HG02642 (cell line): ENCODE results near the gene ANO2.
"Not testable (repeated sequence)": the region's sequence is repeated elsewhere in the genome, so short reads cannot be mapped to it uniquely, and the experiment has no call there.

Experiments used
- ATAC-seq: cut with Tn5 transposase; IDR thresholded peaks from one replicate; pipeline ENCODE4 v1.9.1; 2021; ENCODE audit warnings: mild to moderate bottlenecking; ENCODE audit not compliant: unreplicated experiment, poor library complexity

The ANO2 gene

GRCh38 chr12:5705791-5706190 is 239.3 kb downstream of the ANO2 start:
- ATAC-seq: no peak

- no peak for ATAC-seq
Observed at GRCh38 chr12:5694759-5695409, 250.2 kb downstream of the ANO2 start.

DNA sequence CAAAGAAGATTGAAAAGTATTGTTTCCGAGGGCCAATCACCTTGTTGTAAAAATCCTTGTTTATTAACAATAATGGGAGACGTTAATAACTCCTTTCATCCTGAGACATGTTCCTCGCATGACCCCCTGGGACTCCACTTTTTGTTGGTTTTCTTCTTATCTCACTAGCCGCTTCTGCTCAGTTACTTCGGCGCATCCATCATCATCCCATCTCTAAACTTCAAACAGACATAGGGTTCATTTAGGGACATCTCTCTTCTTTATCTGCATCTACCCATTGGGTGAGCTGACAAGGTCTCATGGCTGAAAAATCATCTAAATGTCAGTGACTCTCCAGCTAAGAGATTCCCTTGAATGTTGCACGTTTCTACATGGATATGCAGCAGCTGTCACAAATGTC is 252.2 kb downstream of the ANO2 start:
- no peak for ATAC-seq

DNA sequence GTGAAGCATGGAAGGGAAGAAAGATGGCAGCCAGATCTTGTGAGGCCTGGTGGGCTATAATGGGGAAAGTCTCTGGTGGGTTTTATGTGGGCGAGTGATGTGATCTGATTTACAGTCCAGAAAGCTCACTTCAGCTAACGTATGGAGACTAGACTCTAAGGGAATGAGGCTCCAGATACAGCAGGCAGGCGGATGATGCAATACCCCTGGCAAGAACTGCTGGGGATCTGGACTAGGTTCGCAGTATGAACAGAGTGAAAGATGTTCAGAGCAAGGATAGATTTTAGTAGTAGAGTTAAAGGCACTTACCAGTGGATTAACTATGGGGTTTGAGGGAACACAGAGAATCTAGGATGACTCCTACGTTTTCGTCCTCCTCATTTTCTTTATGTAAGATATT is 253.1 kb downstream of the ANO2 start:
- no peak for ATAC-seq

- no peak for ATAC-seq
Observed at GRCh38 chr12:5690240-5690639, 254.8 kb downstream of the ANO2 start.

DNA sequence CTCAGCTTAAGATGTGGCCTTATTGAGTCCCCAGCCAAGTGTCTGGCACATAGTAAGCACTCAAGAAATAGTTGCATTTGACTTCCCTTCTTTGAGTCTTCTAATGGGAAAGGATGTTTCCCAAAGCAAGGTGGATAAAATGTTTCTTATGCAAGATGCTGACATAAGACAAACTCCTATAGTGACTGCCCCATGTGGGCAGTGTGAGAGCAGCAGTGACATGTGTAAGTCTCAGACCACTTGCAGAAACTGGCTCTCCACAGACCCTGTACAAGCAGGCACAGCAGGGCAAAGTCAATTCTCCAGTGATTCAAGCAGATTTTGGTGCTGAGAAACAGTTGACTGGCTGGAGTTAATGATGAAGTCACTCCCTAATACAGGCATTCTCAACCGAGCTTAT is 255.3 kb downstream of the ANO2 start:
- ATAC-seq: no peak

GRCh38 chr12:5688226-5688625 is 256.8 kb downstream of the ANO2 start:
- ATAC-seq: no peak

DNA sequence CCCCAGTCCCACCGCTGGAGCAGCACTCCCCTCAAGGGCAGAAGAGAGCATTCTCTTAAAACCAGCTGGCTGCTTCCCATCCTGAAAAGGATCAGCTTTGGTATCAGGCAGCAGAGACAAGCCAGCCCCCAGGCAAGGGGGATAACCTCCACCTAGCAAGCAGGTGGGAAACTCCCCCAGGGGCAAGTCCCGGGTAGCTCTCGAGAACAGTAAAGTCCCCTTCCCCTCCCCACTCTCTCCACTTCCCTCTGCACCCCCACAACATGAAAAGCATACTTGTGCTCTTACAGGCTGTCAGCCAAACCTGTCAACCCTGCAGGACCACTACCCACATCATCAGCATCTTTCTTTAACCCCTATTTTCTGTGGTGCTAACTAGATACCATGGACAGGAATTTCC is 259.1 kb downstream of the ANO2 start:
- ATAC-seq: no peak

DNA sequence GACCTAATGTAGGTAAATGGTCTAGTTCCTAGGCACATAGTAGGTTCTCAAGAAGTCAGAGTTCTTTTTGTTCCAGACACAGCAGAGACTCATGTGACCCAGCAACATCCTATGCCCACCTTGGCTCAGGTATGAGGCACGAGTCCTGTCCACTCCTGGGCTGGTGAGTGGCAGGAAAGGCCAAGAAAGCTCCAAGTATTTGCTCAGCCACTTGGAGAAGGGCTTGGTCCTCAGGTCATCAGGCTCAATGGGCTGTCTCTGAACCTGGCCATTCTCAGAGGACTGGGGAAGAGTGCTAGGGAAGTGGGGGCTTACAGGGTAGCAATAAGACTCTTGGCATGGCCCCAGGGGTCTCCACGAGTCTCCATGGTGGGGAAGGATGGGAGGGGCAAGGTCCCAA is 260.1 kb downstream of the ANO2 start:
- ATAC-seq: no peak

- ATAC-seq: no peak
Observed at GRCh38 chr12:5682581-5682980, 262.5 kb downstream of the ANO2 start.

DNA sequence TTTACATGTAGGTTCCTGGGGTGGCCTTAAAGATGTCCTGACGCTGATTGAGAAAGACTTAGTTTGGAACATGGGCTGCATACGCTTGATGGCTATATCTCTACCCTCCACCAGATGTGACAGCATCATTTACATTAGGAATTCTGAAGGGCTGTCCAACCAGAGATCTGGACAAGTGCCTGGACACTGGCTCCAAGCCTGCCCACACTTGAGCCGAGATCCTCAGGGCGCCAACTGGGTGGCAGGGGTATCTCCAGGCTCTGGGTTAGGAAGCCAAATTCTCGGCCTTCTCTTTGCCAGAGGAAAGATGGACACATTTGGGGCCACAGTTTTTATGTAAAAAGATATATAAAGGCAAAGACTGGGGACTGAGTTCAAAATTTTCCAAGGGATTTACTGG is 266.9 kb downstream of the ANO2 start:
- ATAC-seq: no peak

GRCh38 chr12:5669624-5670023 is 275.4 kb downstream of the ANO2 start:
- not testable (repeated sequence) for ATAC-seq

DNA sequence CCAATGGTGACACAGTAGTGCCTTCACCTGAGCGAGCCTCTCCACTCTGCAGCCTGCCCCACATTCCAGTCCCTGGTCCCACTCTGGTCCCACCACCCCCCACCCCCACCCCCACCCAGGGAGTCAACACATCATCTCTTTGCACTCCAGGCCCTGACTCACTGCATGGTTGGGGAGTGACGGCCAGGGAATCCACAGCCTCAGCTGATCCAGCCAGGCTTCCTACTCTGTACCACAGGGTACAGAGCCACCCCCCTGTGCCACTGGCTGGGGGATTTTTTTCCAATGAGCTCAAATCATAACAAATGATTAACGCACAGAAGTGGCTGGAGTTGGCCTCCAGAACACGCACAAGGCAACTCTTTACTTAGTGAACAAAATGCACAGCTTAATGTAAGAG is 279.4 kb downstream of the ANO2 start:
- ATAC-seq: no peak

- ATAC-seq: no peak
Observed at GRCh38 chr12:5661811-5662210, 283.2 kb downstream of the ANO2 start.

DNA sequence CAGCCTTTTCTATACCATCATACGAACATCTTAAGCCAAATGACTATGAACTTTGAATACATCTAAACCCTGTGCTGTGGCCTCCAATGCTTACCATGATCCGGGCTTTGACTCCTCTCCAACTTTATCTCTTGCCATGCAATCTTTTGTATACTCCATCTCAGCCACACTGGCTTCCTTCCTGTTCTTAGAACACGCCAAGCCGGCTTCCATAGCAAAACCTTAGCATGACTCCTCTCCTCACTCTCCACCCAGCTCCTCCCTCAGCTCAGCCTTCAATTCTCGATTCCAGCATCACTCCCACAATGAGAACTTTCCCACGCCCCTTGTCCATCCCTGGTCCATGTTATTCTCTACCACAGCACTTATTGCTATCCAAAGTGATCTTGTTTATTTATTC is 284.8 kb downstream of the ANO2 start:
- no peak for ATAC-seq

- ATAC-seq: not testable (repeated sequence)
Observed at GRCh38 chr12:5658339-5658941, 286.6 kb downstream of the ANO2 start.

GRCh38 chr12:5656836-5657235 is 288.2 kb downstream of the ANO2 start:
- ATAC-seq: no peak

- ATAC-seq: no peak
Observed at GRCh38 chr12:5655120-5655519, 289.9 kb downstream of the ANO2 start.

DNA sequence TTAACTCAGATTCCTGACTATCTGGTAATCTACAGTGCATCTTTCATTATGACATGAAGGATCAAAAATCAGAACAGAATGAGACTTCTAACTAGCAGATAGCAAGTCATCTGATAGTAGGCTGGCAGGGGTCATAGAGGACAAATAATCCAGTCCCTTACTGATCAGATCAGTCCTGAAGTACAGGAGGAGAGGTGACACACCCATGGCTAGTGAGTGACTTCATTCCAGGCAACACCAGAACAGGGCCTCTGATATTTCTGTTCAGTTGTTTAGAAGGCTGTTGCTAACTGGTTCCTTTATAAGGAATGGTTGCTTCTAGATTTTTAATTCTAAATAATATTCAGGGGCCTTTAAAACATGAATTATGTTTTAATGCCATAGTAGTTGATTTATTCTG is 291.0 kb downstream of the ANO2 start:
- no peak for ATAC-seq

GRCh38 chr12:5650829-5651461 is 294.1 kb downstream of the ANO2 start:
- no peak for ATAC-seq

DNA sequence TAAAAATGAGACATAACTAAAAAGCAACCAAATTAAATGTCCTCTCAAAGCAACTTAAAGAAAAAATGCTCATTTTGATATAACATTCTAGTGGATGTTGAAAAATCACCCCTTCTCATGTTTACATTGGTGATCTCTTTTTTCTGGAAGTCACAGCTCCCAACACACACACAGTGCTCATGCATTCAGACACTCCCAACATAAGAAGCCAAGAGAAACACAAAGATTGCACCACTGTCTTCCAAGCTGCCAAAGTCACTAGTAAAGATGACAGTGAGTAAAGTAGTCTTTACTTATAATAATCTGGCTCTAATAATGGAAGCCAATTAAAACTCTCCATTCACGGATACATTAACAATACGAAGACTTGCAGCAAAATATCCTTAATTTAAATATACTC is 294.8 kb downstream of the ANO2 start:
- no peak for ATAC-seq
